IMR-90 (cell line): ENCODE data around the gene SNRNP25. TPM values are rescaled to one million over a fixed set of nuclear protein-coding genes. Genes with fewer than 3 reads are reported as not detected.

ENCODE experiments used
- ATAC-seq: fragments of 200-7000 bp; cut with Tn5 transposase; 2 replicates; pipeline ENCODE4 v1.9.1; 2020; ENCODE audit warnings: low read depth, mild to moderate bottlenecking, moderate library complexity
- BruUV-seq: library from RNA; stranded (reverse); fragments of 400-500 nt; replicated peaks from 2 replicates; lab custom pipeline; 2021; lab: Mats Ljungman, UMichigan
- CTCF ChIA-PET: fragments of 300-600 bp; formaldehyde crosslinking; extraction: SDS; loops from one replicate; lab custom pipeline; 2021; ENCODE audit warnings: antibody characterized with exemption; lab: Yijun Ruan, JAX
- POLR2A ChIA-PET: fragments of 300-600 bp; sonication (Branson Sonifier 250); formaldehyde crosslinking; loops from one replicate; lab custom pipeline; 2022; ENCODE audit warnings: antibody characterized with exemption; ENCODE audit not compliant: unreplicated experiment; lab: Charles Lee
- DNase-seq: peaks from one replicate; pipeline ENCODE4 v3.0.0; 2013
- H2AFZ ChIP-seq: replicated peaks from 2 replicates; pipeline ENCODE3; 2013; ENCODE audit warnings: low read length, mild to moderate bottlenecking; ENCODE audit not compliant: poor library complexity
- H2AK5ac ChIP-seq: 2 replicates; pipeline ENCODE4 v1.6.1; 2013; ENCODE audit warnings: low read depth, low read length, inconsistent platforms
- H2AK9ac ChIP-seq: replicated peaks from 2 replicates; pipeline ENCODE3; 2013; ENCODE audit warnings: mild to moderate bottlenecking, low read depth, low read length, moderate library complexity; ENCODE audit not compliant: poor library complexity
- H2BK120ac ChIP-seq: 2 replicates; pipeline ENCODE4 v1.6.1; 2013; ENCODE audit warnings: low read depth, low read length, inconsistent platforms
- H2BK15ac ChIP-seq: 3 replicates; pipeline ENCODE4 v1.6.1; 2013; ENCODE audit warnings: low read depth, low read length, inconsistent platforms
- H2BK20ac ChIP-seq: 2 replicates; pipeline ENCODE4 v1.6.1; 2013; ENCODE audit warnings: low read depth, mild to moderate bottlenecking, inconsistent platforms, low read length, moderate library complexity
- H2BK5ac ChIP-seq: 2 replicates; pipeline ENCODE4 v1.6.1; 2013; ENCODE audit warnings: mild to moderate bottlenecking, low read depth, low read length, inconsistent platforms; ENCODE audit not compliant: poor library complexity, severe bottlenecking
- H3K14ac ChIP-seq: replicated peaks from 2 replicates; pipeline ENCODE4 v1.6.1; 2013; ENCODE audit warnings: low read depth, low read length, inconsistent platforms
- H3K18ac ChIP-seq: 2 replicates; pipeline ENCODE4 v1.6.1; 2013; ENCODE audit warnings: low read depth, low read length, control low read depth
- H3K23ac ChIP-seq: 2 replicates; pipeline ENCODE4 v1.6.1; 2013; ENCODE audit warnings: low read depth, low read length, inconsistent platforms
- H3K27ac ChIP-seq: 2 replicates; pipeline ENCODE4 v1.5.1; 2013; ENCODE audit warnings: mild to moderate bottlenecking, control low read depth, low read length; ENCODE audit not compliant: insufficient read depth
- H3K27me3 ChIP-seq: 2 replicates; pipeline ENCODE4 v1.6.1; 2013; ENCODE audit warnings: low read length; ENCODE audit not compliant: control insufficient read depth, insufficient read depth
- H3K36me3 ChIP-seq: 2 replicates; pipeline ENCODE4 v1.6.1; 2013; ENCODE audit warnings: low read length, mixed read lengths; ENCODE audit not compliant: control insufficient read depth, insufficient read depth
- H3K4ac ChIP-seq: 2 replicates; pipeline ENCODE4 v1.6.1; 2013; ENCODE audit warnings: low read depth, low read length, inconsistent platforms
- H3K4me1 ChIP-seq: 2 replicates; pipeline ENCODE4 v1.6.1; 2013; ENCODE audit warnings: low read length, mixed read lengths; ENCODE audit not compliant: control insufficient read depth, insufficient read depth
- H3K4me2 ChIP-seq: 2 replicates; pipeline ENCODE4 v1.6.1; 2013; ENCODE audit warnings: low read depth, mild to moderate bottlenecking, control low read depth, low read length, moderate library complexity
- H3K4me3 ChIP-seq: 2 replicates; pipeline ENCODE4 v1.5.1; 2013; ENCODE audit warnings: low read depth, mild to moderate bottlenecking, control low read depth, low read length, moderate library complexity; ENCODE audit not compliant: insufficient read depth
- H3K56ac ChIP-seq: 2 replicates; pipeline ENCODE4 v1.6.1; 2013; ENCODE audit warnings: low read length, inconsistent platforms; ENCODE audit not compliant: insufficient read depth; ENCODE audit errors: extremely low read depth
- H3K79me1 ChIP-seq, 2 experiments: 2 replicates each; pipeline ENCODE4 v1.6.1; 2013; ENCODE audit warnings: low read length in 2 of 2, inconsistent platforms in 1 of 2, low read depth in 1 of 2
- H3K9ac ChIP-seq: 2 replicates; pipeline ENCODE4 v1.6.1; 2013; ENCODE audit warnings: low read depth, low read length, control low read depth
- H3K9me1 ChIP-seq: 2 replicates; pipeline ENCODE4 v1.6.1; 2013; ENCODE audit warnings: low read length, inconsistent platforms; ENCODE audit not compliant: insufficient read depth
- H3K9me3 ChIP-seq: 2 replicates; pipeline ENCODE4 v1.6.1; 2013; ENCODE audit warnings: low read length; ENCODE audit not compliant: control insufficient read depth, insufficient read depth
- H4K20me1 ChIP-seq: 2 replicates; pipeline ENCODE4 v1.6.1; 2013; ENCODE audit warnings: low read length, inconsistent platforms; ENCODE audit not compliant: insufficient read depth
- H4K5ac ChIP-seq: 2 replicates; pipeline ENCODE4 v1.6.1; 2013; ENCODE audit warnings: mild to moderate bottlenecking, low read depth, low read length, control low read depth
- H4K8ac ChIP-seq, 2 experiments: 2 replicates each; pipeline ENCODE4 v1.6.1; 2013; ENCODE audit warnings: low read depth in 2 of 2, low read length in 2 of 2, control low read depth in 1 of 2, inconsistent platforms in 1 of 2
- H4K91ac ChIP-seq: 2 replicates; pipeline ENCODE4 v1.6.1; 2013; ENCODE audit warnings: low read depth, low read length, inconsistent platforms; ENCODE audit not compliant: insufficient read depth
- BHLHE40 ChIP-seq: fragments of 150-350 bp; IDR thresholded peaks from 2 replicates; pipeline ENCODE4 v1.6.1; 2016; ENCODE audit warnings: mild to moderate bottlenecking, low read depth, low read length
- CEBPB ChIP-seq: IDR thresholded peaks from 2 replicates; pipeline ENCODE4 v1.6.1; 2012; ENCODE audit warnings: low read depth, low read length, improper control_type of control experiment
- CHD1 ChIP-seq: IDR thresholded peaks from 2 replicates; pipeline ENCODE4 v1.6.1; 2012; ENCODE audit warnings: low read depth, low read length, improper control_type of control experiment
- FOS ChIP-seq: fragments of 150-350 bp; IDR thresholded peaks from 2 replicates; pipeline ENCODE4 v1.6.1; 2016; ENCODE audit warnings: low read depth, low read length
- MAFK ChIP-seq: IDR thresholded peaks from 2 replicates; pipeline ENCODE4 v1.6.1; 2012; ENCODE audit warnings: low read depth, low read length, improper control_type of control experiment
- MAZ ChIP-seq: IDR thresholded peaks from 2 replicates; pipeline ENCODE4 v1.6.1; 2012; ENCODE audit warnings: low read depth, mild to moderate bottlenecking, low read length, improper control_type of control experiment, moderate library complexity, borderline replicate concordance
- MXI1 ChIP-seq: IDR thresholded peaks from 2 replicates; pipeline ENCODE4 v1.6.1; 2012; ENCODE audit warnings: low read depth, mild to moderate bottlenecking, low read length, moderate library complexity, borderline replicate concordance
- NFE2L2 ChIP-seq: fragments of 150-350 bp; IDR thresholded peaks from 2 replicates; pipeline ENCODE4 v1.6.1; 2016; ENCODE audit warnings: low read depth, mild to moderate bottlenecking, low read length
- POLR2A ChIP-seq: IDR thresholded peaks from 2 replicates; pipeline ENCODE4 v1.6.1; 2012; ENCODE audit warnings: mild to moderate bottlenecking, low read depth, low read length
- RAD21 ChIP-seq: IDR thresholded peaks from 2 replicates; pipeline ENCODE4 v1.6.1; 2012; ENCODE audit warnings: low read length, improper control_type of control experiment
- RCOR1 ChIP-seq: IDR thresholded peaks from 2 replicates; pipeline ENCODE4 v1.6.1; 2012; ENCODE audit warnings: mild to moderate bottlenecking, low read length, improper control_type of control experiment; ENCODE audit not compliant: insufficient replicate concordance
- RFX5 ChIP-seq: IDR thresholded peaks from 2 replicates; pipeline ENCODE4 v1.8.0; 2012; ENCODE audit warnings: low read depth, mild to moderate bottlenecking, low read length, moderate library complexity
- SMC3 ChIP-seq: fragments of 150-350 bp; IDR thresholded peaks from 2 replicates; pipeline ENCODE4 v1.6.1; 2016; ENCODE audit warnings: low read depth, mild to moderate bottlenecking, antibody characterized with exemption, low read length, moderate library complexity
- USF2 ChIP-seq: fragments of 150-350 bp; IDR thresholded peaks from 2 replicates; pipeline ENCODE4 v1.6.1; 2017; ENCODE audit warnings: mild to moderate bottlenecking, antibody characterized with exemption, low read length, low read depth
- WGBS, 2 experiments: methylation state at CpG; one replicate each; pipeline versions ENCODE4 v1.1.5 to v1.1.7; 2013; ENCODE audit warnings: missing lambda C conversion rate in 2 of 2; ENCODE audit not compliant: insufficient read length in 1 of 2; ENCODE audit errors: extremely low coverage in 2 of 2; 5-methylcytosine and 5-hydroxymethylcytosine counted together
- dilution Hi-C: fragments of 300-500 bp; cut with HindIII; formaldehyde crosslinking; loops from one replicate; pipeline ENCODE4 v1.14.3; 2018; ENCODE audit warnings: low sequenced_read_pairs; ENCODE audit not compliant: unreplicated experiment
- in situ Hi-C: fragments of 300-500 bp; cut with MboI; formaldehyde crosslinking; loops from 3 replicates; pipeline ENCODE4 v1.14.3; 2019; ENCODE audit warnings: low sequenced_read_pairs, inconsistent platforms, mixed read lengths
- intact Hi-C: fragments of 100-400 bp; cut with micrococcal nuclease; formaldehyde crosslinking; loops from 2 replicates; pipeline ENCODE4 v1.10.0; 2022
- polyA plus RNA-seq, 3 experiments: library from polyadenylated mRNA; depleted of rRNA; stranded (reverse); fragments of >200 nt; gene quantifications; 2 replicates each; pipeline ENCODE4 v1.2.3, GENCODE V29; 2012; ENCODE audit warnings: low replicate concordance in 1 of 3
- total RNA-seq: library from RNA; depleted of rRNA; stranded (reverse); fragments of >200 nt; gene quantifications from 2 replicates; pipeline ENCODE4 v1.2.3, GENCODE V29; 2012
- TF ChIP-seq, protein P1 (sequence below): conservative IDR thresholded peaks from 2 replicates; pipeline ENCODE4 v1.5.1; 2012; ENCODE audit warnings: mild to moderate bottlenecking, low read depth, low read length, improper control_type of control experiment
- TF ChIP-seq, protein P2 (sequence below): fragments of 150-350 bp; IDR thresholded peaks from 2 replicates; pipeline ENCODE4 v1.6.1; 2016; ENCODE audit warnings: low read depth, mild to moderate bottlenecking, low read length, moderate library complexity, borderline replicate concordance

The SNRNP25 gene
- total and polyA plus RNA-seq, 2 of the 4 experiments (the other 2 are of a cell fraction) = 67.2 to 88.0 TPM

DNA sequence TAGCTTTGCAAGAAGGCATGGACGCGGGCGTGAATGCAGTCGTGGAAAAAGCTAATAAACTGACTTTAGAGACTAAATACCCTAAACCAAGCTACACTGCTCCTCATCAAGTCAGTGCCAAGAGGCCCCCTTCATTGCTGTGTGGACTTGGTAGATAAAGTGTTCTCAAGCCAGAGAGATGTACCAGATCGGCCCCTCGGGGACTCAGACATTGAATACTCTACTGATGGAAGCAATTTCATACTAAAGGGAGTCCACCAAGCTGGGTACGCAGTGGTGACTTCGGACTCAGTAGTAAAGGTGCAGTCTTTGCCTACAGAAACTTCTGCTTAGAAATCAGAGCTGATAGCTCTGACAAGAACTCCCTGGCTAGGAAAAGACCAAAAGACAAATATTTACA is 9.0 kb upstream of the SNRNP25 start:
- ChIA-PET POLR2A (no interaction called here), CTCF (interaction anchor here (0.6 kb wide), 1 partner anchor 9 kb away, joined by 3 read pairs; the partner anchor contains the start of genes POLR3K and SNRNP25)
- H3K9me3 ChIP-seq = no peaks in the 10 kb centered on the region
- no peak overlapping the region for H3K4ac ChIP-seq
- intact Hi-C loops (no loop called here), dilution Hi-C loops (no loop called here), in situ Hi-C loops (no loop called here)
- no peak for ATAC-seq
- H3K9ac ChIP-seq = no peak overlapping the region
- H2AFZ ChIP-seq = no peak overlapping the region
- peaks cover 3% of the 10 kb centered on the region; the same call in 1 of the 2 replicates for H4K20me1 ChIP-seq
- peaks cover 5% of the 10 kb centered on the region; the same call in 1 of the 2 replicates for H3K4me1 ChIP-seq
- no CpG with 5 or more reads among the region's 8 CpGs for WGBS, 2 experiments
- no peak overlapping the region for H2BK5ac ChIP-seq
- H2AK5ac ChIP-seq = no peak overlapping the region
- TF ChIP-seq MXI1 (no peak), SMC3 (no peak), NFE2L2 (no peak), CEBPB (no peak), RCOR1 (no peak), RAD21 (no peak), USF2 (no peak), BHLHE40 (no peak), POLR2A (no peak), CHD1 (no peak), MAFK (no peak), RFX5 (no peak), FOS (no peak), MAZ (no peak)
- TF ChIP-seq, protein P1, sequence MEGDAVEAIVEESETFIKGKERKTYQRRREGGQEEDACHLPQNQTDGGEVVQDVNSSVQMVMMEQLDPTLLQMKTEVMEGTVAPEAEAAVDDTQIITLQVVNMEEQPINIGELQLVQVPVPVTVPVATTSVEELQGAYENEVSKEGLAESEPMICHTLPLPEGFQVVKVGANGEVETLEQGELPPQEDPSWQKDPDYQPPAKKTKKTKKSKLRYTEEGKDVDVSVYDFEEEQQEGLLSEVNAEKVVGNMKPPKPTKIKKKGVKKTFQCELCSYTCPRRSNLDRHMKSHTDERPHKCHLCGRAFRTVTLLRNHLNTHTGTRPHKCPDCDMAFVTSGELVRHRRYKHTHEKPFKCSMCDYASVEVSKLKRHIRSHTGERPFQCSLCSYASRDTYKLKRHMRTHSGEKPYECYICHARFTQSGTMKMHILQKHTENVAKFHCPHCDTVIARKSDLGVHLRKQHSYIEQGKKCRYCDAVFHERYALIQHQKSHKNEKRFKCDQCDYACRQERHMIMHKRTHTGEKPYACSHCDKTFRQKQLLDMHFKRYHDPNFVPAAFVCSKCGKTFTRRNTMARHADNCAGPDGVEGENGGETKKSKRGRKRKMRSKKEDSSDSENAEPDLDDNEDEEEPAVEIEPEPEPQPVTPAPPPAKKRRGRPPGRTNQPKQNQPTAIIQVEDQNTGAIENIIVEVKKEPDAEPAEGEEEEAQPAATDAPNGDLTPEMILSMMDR = no peak
- TF ChIP-seq, protein P2, sequence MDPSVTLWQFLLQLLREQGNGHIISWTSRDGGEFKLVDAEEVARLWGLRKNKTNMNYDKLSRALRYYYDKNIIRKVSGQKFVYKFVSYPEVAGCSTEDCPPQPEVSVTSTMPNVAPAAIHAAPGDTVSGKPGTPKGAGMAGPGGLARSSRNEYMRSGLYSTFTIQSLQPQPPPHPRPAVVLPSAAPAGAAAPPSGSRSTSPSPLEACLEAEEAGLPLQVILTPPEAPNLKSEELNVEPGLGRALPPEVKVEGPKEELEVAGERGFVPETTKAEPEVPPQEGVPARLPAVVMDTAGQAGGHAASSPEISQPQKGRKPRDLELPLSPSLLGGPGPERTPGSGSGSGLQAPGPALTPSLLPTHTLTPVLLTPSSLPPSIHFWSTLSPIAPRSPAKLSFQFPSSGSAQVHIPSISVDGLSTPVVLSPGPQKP = no peak
- H2BK15ac ChIP-seq = no peak overlapping the region
- H2BK20ac ChIP-seq = no peak overlapping the region
- DNase-seq = no peak
- H2AK9ac ChIP-seq = no peak overlapping the region
- no peak overlapping the region for H3K18ac ChIP-seq
- no peaks in the 10 kb centered on the region for H3K27me3 ChIP-seq
- BruUV-seq = no TSS peak
- H3K36me3 ChIP-seq = peaks cover 16% of the 10 kb centered on the region
- H3K14ac ChIP-seq = no peak overlapping the region
- H3K56ac ChIP-seq = no peak overlapping the region
- H3K23ac ChIP-seq = no peak overlapping the region
- H3K79me1 ChIP-seq = peaks cover 10 to 12% of the 10 kb centered on the region in 2 experiments; a peak in 3 of 4 replicates
- H3K4me3 ChIP-seq = no peak overlapping the region
- H3K4me2 ChIP-seq = no peak overlapping the region
- H4K91ac ChIP-seq = no peak overlapping the region
- H3K27ac ChIP-seq = no peak overlapping the region
- H2BK120ac ChIP-seq = no peak overlapping the region
- peaks cover 4% of the 10 kb centered on the region; the same call in 1 of the 2 replicates for H3K9me1 ChIP-seq
- H4K8ac ChIP-seq = no peak overlapping the region
- no peak overlapping the region for H4K5ac ChIP-seq
